Uterus (tissue), 4 donors: ENCODE data around the gene WWOX. TPM values are rescaled to one million over a fixed set of nuclear protein-coding genes. Genes with fewer than 3 reads are reported as not detected.

Source experiments
- DNase-seq, 2 donors: peaks; one replicate each; pipeline ENCODE4 v3.0.0-alpha.2; 2019 to 2020
- H3K27ac ChIP-seq, 2 donors: fragments of 200-600 bp; sonication (generic); 1 replicate in 1 of 2; 2 replicates in 1 of 2; pipeline ENCODE4 v1.5.1; 2016 to 2018
- H3K27me3 ChIP-seq, 2 donors: fragments of 200-600 bp; sonication (generic); one replicate each; pipeline ENCODE4 v1.5.1; 2018 to 2019; ENCODE audit warnings: control low read depth in 1 of 2
- H3K36me3 ChIP-seq, 2 donors: fragments of 200-600 bp; sonication (generic); one replicate each; pipeline ENCODE4 v1.5.1; 2019; ENCODE audit warnings: control low read depth in 1 of 2
- H3K4me1 ChIP-seq, 2 donors: fragments of 200-600 bp; sonication (generic); one replicate each; pipeline ENCODE4 v1.5.1; 2018 to 2019; ENCODE audit warnings: control low read depth in 1 of 2
- H3K4me3 ChIP-seq, 2 donors: fragments of 200-600 bp; sonication (generic); 1 replicate in 1 of 2; 2 replicates in 1 of 2; pipeline ENCODE4 v1.5.1; 2018 to 2019; ENCODE audit warnings: mild to moderate bottlenecking in 1 of 2
- H3K9me3 ChIP-seq, 2 donors: fragments of 200-600 bp; sonication (generic); one replicate each; pipeline ENCODE4 v1.5.1; 2019; ENCODE audit warnings: control low read depth in 1 of 2
- POLR2A ChIP-seq, 2 donors: fragments of 450-650 bp; IDR thresholded peaks; one replicate each; pipeline ENCODE4 v1.6.1; 2016; ENCODE audit warnings: antibody characterized with exemption in 2 of 2, mild to moderate bottlenecking in 1 of 2, moderate library complexity in 1 of 2
- intact Hi-C: fragments of 100-400 bp; cut with DNase I; formaldehyde crosslinking; loops from one replicate; pipeline ENCODE4 v1.15.1; 2023; ENCODE audit warnings: low total_unique reads
- total RNA-seq, 4 donors: library from RNA; depleted of rRNA in 3 of 4; stranded (reverse); fragments of >200 nt in 3 of 4; gene quantifications; one replicate each; pipeline versions ENCODE4 v1.1.0 to v1.2.4, GENCODE V29; 2014 to 2023
- TF ChIP-seq, protein P1 (sequence below), 4 experiments: fragments of 200-600 bp in 2 of 4; fragments of 450-650 bp in 2 of 4; sonication (generic) in 2 of 4; IDR thresholded peaks; one replicate each; pipeline ENCODE4 v1.5.1; 2016 to 2019; ENCODE audit warnings: antibody characterized with exemption in 4 of 4, mild to moderate bottlenecking in 2 of 4, moderate library complexity in 1 of 4
- donor health status: DM: yes; HTN: yes; CAD: no.

The WWOX gene
- total RNA-seq, 4 donors from 2014 or later = 34.1 to 99.9 (median 55.8) TPM

DNA sequence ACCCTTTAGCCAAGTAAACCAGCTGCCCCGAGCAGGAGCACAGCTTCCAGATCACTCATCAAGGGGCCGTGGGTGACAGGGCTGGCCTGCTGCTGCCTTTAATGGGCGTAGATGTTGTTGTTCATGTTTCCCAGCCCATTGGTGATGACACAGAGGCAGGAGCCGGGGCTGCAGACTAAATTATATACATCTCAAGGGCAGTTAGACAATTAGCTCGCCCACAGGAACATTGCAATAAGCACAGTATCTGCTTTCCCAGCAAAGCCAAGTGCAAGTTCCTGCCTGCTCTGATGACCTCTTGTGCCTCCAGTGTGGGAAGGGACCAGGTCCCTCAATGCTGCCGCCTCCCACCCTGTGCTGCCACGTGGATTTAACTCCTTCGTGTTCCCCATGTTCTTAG is 1015.3 kb downstream of the WWOX start:
- Histone ChIP-seq H3K4me3 (no peak overlapping the region), H3K27ac (no peak overlapping the region), H3K36me3 (no peaks in the 10 kb centered on the region), H3K9me3 (no peaks in the 10 kb centered on the region), H3K4me1 (peaks cover 0 to 4% of the 10 kb centered on the region in 2 donors), H3K27me3 (no peaks in the 10 kb centered on the region)
- no peak for DNase-seq
- intact Hi-C loops = no loop called here
- no peak for TF ChIP-seq POLR2A (IDR thresholded peaks at IDR 0.05)
- TF ChIP-seq, protein P1, sequence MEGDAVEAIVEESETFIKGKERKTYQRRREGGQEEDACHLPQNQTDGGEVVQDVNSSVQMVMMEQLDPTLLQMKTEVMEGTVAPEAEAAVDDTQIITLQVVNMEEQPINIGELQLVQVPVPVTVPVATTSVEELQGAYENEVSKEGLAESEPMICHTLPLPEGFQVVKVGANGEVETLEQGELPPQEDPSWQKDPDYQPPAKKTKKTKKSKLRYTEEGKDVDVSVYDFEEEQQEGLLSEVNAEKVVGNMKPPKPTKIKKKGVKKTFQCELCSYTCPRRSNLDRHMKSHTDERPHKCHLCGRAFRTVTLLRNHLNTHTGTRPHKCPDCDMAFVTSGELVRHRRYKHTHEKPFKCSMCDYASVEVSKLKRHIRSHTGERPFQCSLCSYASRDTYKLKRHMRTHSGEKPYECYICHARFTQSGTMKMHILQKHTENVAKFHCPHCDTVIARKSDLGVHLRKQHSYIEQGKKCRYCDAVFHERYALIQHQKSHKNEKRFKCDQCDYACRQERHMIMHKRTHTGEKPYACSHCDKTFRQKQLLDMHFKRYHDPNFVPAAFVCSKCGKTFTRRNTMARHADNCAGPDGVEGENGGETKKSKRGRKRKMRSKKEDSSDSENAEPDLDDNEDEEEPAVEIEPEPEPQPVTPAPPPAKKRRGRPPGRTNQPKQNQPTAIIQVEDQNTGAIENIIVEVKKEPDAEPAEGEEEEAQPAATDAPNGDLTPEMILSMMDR (IDR thresholded peaks at IDR 0.05) = no peak

DNA sequence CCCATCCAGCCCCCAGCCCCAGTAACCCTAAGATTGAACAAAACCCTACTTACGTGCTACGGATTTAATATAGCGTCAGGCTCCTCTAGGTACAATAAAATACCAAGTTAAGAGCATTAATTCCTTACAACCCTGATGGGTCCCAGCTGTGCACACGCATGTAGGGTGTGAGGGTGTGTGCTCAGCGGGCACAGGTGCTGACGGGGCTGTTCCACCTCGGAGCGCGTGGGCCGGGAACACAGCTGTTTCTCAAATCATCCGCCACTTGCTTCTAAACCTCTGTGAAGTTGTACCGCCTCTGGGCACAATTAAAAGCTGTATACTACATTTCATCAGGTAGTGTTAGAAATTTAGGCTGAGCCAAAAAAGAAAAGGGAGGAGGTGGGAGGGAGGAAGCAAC is 1022.5 kb downstream of the WWOX start:
- no peak for TF ChIP-seq POLR2A (IDR thresholded peaks at IDR 0.05)
- TF ChIP-seq, protein P1 (IDR thresholded peaks at IDR 0.05) = no peak
- DNase-seq = no peak
- intact Hi-C loops = no loop called here

DNA sequence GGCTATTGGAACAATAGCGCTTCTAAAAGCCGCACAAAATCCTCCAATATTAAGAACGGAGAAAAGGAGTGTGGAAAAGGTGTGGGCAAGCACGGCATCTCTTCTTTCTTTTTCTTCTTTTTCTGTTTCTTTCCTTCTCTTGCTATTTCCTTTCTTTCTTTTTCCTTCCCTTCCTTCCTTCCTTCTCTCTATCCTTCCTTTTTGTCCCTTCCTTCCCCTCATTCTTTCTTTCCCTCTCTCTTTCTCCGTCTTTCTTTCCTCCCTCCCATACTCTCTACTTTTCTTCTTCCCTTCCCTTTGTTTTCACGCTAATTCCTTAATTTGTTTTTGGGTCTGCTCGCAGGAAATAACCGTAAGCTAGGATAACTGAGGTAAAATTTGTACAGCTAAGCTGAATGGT is 1022.9 kb downstream of the WWOX start:
- TF ChIP-seq POLR2A (IDR thresholded peaks at IDR 0.05) = no peak
- TF ChIP-seq, protein P1 (IDR thresholded peaks at IDR 0.05) = no peak
- DNase-seq = no peak
- intact Hi-C loops = no loop called here
- Histone ChIP-seq H3K4me1 (no peaks in the 10 kb centered on the region), H3K4me3 (no peak overlapping the region), H3K27me3 (no peaks in the 10 kb centered on the region), H3K27ac (no peak overlapping the region), H3K9me3 (no peaks in the 10 kb centered on the region), H3K36me3 (no peaks in the 10 kb centered on the region)

More for the DNA sequence above, 1022.5 kb downstream of the WWOX start:
- no peak overlapping the region for H3K27ac ChIP-seq
- no peaks in the 10 kb centered on the region for H3K27me3 ChIP-seq
- H3K9me3 ChIP-seq = no peaks in the 10 kb centered on the region
- no peaks in the 10 kb centered on the region for H3K4me1 ChIP-seq
- no peak overlapping the region for H3K4me3 ChIP-seq
- H3K36me3 ChIP-seq = no peaks in the 10 kb centered on the region

DNA sequence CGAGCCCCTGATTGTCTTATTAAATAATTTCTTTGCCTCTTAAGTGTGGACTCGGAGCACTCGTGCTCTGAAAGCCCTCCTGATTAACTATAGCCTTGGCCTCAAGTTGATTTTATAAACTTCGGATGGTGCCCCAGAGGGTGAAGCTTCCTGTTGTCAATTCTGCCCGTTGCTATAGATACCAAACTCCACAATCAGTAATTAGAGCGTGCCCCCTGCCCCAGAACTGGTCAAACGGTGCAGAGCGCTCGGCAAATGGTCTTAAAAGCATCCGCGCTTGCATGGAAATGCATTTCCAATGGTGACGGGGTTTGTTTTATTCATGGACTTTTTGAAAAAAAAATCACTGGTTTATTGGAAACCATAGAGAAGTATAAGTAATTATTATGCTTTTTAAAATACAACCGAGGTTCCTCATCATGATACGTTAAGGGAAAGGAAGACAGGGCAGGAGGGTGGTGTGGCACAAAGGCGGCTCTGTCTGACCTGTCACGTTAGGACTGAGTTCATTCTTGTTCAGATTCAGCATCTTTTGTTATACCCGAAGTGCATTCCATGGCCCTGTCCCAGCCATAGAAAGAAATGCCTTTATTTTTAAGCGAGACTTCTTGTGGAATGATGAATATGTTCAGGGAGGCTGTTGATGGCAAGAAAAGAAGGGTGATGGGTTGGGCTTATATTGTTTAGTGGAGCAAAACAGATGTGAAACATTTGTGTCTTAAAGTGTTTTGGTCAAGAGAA is 1024.7 kb downstream of the WWOX start:
- no peak for TF ChIP-seq POLR2A (IDR thresholded peaks at IDR 0.05)
- TF ChIP-seq, protein P1 (IDR thresholded peaks at IDR 0.05) = no peak
- DNase-seq = no peak
- H3K9me3 ChIP-seq = no peaks in the 10 kb centered on the region
- H3K27ac ChIP-seq = no peak overlapping the region
- H3K27me3 ChIP-seq = no peaks in the 10 kb centered on the region
- intact Hi-C loops = no loop called here
- no peaks in the 10 kb centered on the region for H3K4me1 ChIP-seq
- no peaks in the 10 kb centered on the region for H3K36me3 ChIP-seq
- no peak overlapping the region for H3K4me3 ChIP-seq

DNA sequence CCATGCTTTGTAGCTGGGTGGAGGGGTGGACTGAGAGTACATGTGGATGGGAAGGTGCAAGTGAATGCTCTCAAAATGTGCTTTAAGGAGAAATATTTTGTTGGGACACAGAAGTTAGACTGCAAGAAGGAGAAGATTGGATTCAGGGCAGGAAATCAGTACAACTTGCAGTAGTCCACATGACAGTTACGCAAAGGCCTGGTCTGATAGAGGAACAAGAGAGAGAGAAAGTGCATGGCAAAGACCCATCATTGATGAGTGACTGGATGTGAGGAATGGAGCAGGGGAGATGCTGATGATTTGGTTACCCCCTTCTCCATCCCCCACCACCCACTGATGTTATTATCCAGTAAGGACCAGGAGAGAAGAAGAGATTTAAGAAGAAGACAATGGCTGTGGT is 1028.3 kb downstream of the WWOX start:
- no peak for DNase-seq
- Histone ChIP-seq H3K27me3 (no peaks in the 10 kb centered on the region), H3K4me1 (no peaks in the 10 kb centered on the region), H3K4me3 (no peak overlapping the region), H3K27ac (no peak overlapping the region), H3K9me3 (no peaks in the 10 kb centered on the region), H3K36me3 (no peaks in the 10 kb centered on the region)
- TF ChIP-seq POLR2A (IDR thresholded peaks at IDR 0.05) = no peak
- TF ChIP-seq, protein P1 (IDR thresholded peaks at IDR 0.05) = no peak
- intact Hi-C loops = no loop called here
